ENCODE data around the gene GDI2.
"Not testable (repeated sequence)": the region's sequence is repeated elsewhere in the genome, so short reads cannot be mapped to it uniquely, and the experiment has no call there.

Gene GDI2

GRCh38 chr10:5813341-5814109 is at the start of gene GDI2:
Gene GDI2, minus strand, starts transcription at chr10:5813434. Its CDS starts 176 bp downstream, at chr10:5813258.
- DNase-seq (ENCODE audit: low read depth in 2 of 2), result peak; percentile 93 to 95

GRCh38 chr10:5862360-5862961 is 49.2 kb upstream of the GDI2 start:
- DNase-seq (ENCODE audit: low read depth in 2 of 2), result no peak

- DNase-seq (ENCODE audit: low read depth in 2 of 2), result no peak
Observed at GRCh38 chr10:5860066-5860465, 46.8 kb upstream of the GDI2 start.

GRCh38 chr10:5858811-5859210 is 45.6 kb upstream of the GDI2 start:
- no peak for DNase-seq (ENCODE audit: low read depth in 2 of 2)

GRCh38 chr10:5856701-5857004 is 43.4 kb upstream of the GDI2 start:
- no peak for DNase-seq (ENCODE audit: low read depth in 2 of 2)

- DNase-seq (ENCODE audit: low read depth in 2 of 2), result no peak
Observed at GRCh38 chr10:5855979-5856700, 42.9 kb upstream of the GDI2 start.

- DNase-seq (ENCODE audit: low read depth in 2 of 2), result no peak
Observed at GRCh38 chr10:5854131-5854475, 40.9 kb upstream of the GDI2 start.

GRCh38 chr10:5846667-5847066 is 33.4 kb upstream of the GDI2 start:
- DNase-seq (ENCODE audit: low read depth in 2 of 2), result not testable (repeated sequence)

GRCh38 chr10:5844345-5845055 is 31.3 kb upstream of the GDI2 start:
- no peak for DNase-seq (ENCODE audit: low read depth in 2 of 2)

GRCh38 chr10:5843686-5844344 is 30.6 kb upstream of the GDI2 start:
- DNase-seq (ENCODE audit: low read depth in 2 of 2), result no peak

GRCh38 chr10:5841965-5842364 is 28.7 kb upstream of the GDI2 start:
- no peak for DNase-seq (ENCODE audit: low read depth in 2 of 2)

- no peak for DNase-seq (ENCODE audit: low read depth in 2 of 2)
Observed at GRCh38 chr10:5840314-5841307, 27.4 kb upstream of the GDI2 start.

- DNase-seq (ENCODE audit: low read depth in 2 of 2), result not testable (repeated sequence)
Observed at GRCh38 chr10:5836181-5836580, 22.9 kb upstream of the GDI2 start.

GRCh38 chr10:5835446-5836095 is 22.3 kb upstream of the GDI2 start:
- DNase-seq (ENCODE audit: low read depth in 2 of 2), result no peak

- no peak for DNase-seq (ENCODE audit: low read depth in 2 of 2)
Observed at GRCh38 chr10:5833814-5834213, 20.6 kb upstream of the GDI2 start.

- no peak for DNase-seq (ENCODE audit: low read depth in 2 of 2)
Observed at GRCh38 chr10:5832946-5833345, 19.7 kb upstream of the GDI2 start.

GRCh38 chr10:5831446-5831782 is 18.2 kb upstream of the GDI2 start:
- DNase-seq (ENCODE audit: low read depth in 2 of 2), result no peak

GRCh38 chr10:5830629-5831445 is 17.6 kb upstream of the GDI2 start:
- no peak for DNase-seq (ENCODE audit: low read depth in 2 of 2)

GRCh38 chr10:5829267-5829666 is 16.0 kb upstream of the GDI2 start:
- no peak for DNase-seq (ENCODE audit: low read depth in 2 of 2)
